GM12878 (cell line): ENCODE data around the gene MAGI1. TPM values are rescaled to one million over a fixed set of nuclear protein-coding genes. Genes with fewer than 3 reads are reported as not detected.

Experiments used
- BCL11A ChIP-seq: IDR thresholded peaks from 2 replicates; pipeline ENCODE4 v1.6.1; 2011; ENCODE audit warnings: low read depth, low read length
- BRCA1 ChIP-seq: IDR thresholded peaks from 2 replicates; pipeline ENCODE4 v1.6.1; 2011; ENCODE audit warnings: low read depth, low read length, improper control_type of control experiment
- IKZF1 ChIP-seq: fragments of 450-650 bp; conservative IDR thresholded peaks from 2 replicates; pipeline ENCODE4 v1.6.1; 2017; ENCODE audit warnings: antibody characterized with exemption, mild to moderate bottlenecking
- IRF4 ChIP-seq: IDR thresholded peaks from 2 replicates; pipeline ENCODE4 v1.6.1; 2011; ENCODE audit warnings: low read depth, low read length
- IRF5 ChIP-seq: fragments of 450-650 bp; IDR thresholded peaks from 2 replicates; pipeline ENCODE4 v1.6.1; 2017; ENCODE audit warnings: borderline replicate concordance
- KDM1A ChIP-seq: fragments of 200-600 bp; sonication (generic); IDR thresholded peaks from 2 replicates; pipeline ENCODE4 v1.6.1; 2016; ENCODE audit warnings: borderline replicate concordance
- MEF2B ChIP-seq: fragments of 450-650 bp; IDR thresholded peaks from 2 replicates; pipeline ENCODE4 v1.6.1; 2018; ENCODE audit warnings: mild to moderate bottlenecking, moderate library complexity; ENCODE audit not compliant: partially characterized antibody, poor library complexity, severe bottlenecking
- MXI1 ChIP-seq: fragments of 150-350 bp; IDR thresholded peaks from 2 replicates; pipeline ENCODE4 v1.6.1; 2011; ENCODE audit warnings: low read depth, mild to moderate bottlenecking, inconsistent platforms, low read length, improper control_type of control experiment
- NR2F1 ChIP-seq: fragments of 450-650 bp; conservative IDR thresholded peaks from 2 replicates; pipeline ENCODE4 v1.6.1; 2017; ENCODE audit warnings: mild to moderate bottlenecking
- NRF1 ChIP-seq: conservative IDR thresholded peaks from 2 replicates; pipeline ENCODE4 v1.6.1; 2011; ENCODE audit warnings: mild to moderate bottlenecking, low read depth, low read length, improper control_type of control experiment
- POLR2AphosphoS5 ChIP-seq: IDR thresholded peaks from 2 replicates; pipeline ENCODE4 v1.6.1; 2011; ENCODE audit warnings: mild to moderate bottlenecking, low read length, inconsistent platforms
- RAD21 ChIP-seq: IDR thresholded peaks from 2 replicates; pipeline ENCODE4 v1.6.1; 2011; ENCODE audit warnings: mild to moderate bottlenecking, low read depth, low read length, moderate library complexity; ENCODE audit not compliant: insufficient read depth
- RUNX3 ChIP-seq: IDR thresholded peaks from 2 replicates; pipeline ENCODE4 v1.6.1; 2012; ENCODE audit warnings: low read length, inconsistent platforms
- SIX5 ChIP-seq: IDR thresholded peaks from 2 replicates; pipeline ENCODE4 v1.6.1; 2011; ENCODE audit warnings: mild to moderate bottlenecking, low read depth, low read length, moderate library complexity; ENCODE audit not compliant: severe bottlenecking
- SKIL ChIP-seq: fragments of 450-650 bp; IDR thresholded peaks from 2 replicates; pipeline ENCODE4 v1.6.1; 2017; ENCODE audit warnings: mild to moderate bottlenecking, low read depth, inconsistent platforms; ENCODE audit not compliant: poor library complexity, severe bottlenecking
- SMAD1 ChIP-seq: fragments of 450-650 bp; IDR thresholded peaks from 2 replicates; pipeline ENCODE4 v1.6.1; 2018; ENCODE audit warnings: mild to moderate bottlenecking, low read depth; ENCODE audit not compliant: partially characterized antibody
- SPI1 ChIP-seq: IDR thresholded peaks from 2 replicates; pipeline ENCODE4 v1.6.1; 2011; ENCODE audit warnings: low read depth, mild to moderate bottlenecking, low read length, moderate library complexity, borderline replicate concordance; ENCODE audit not compliant: insufficient read depth
- SUZ12 ChIP-seq: fragments of 200-600 bp; sonication (generic); IDR thresholded peaks from one replicate; pipeline ENCODE4 v1.6.1; 2018; ENCODE audit warnings: antibody characterized with exemption, mild to moderate bottlenecking; ENCODE audit not compliant: unreplicated experiment
- TBL1XR1 ChIP-seq: IDR thresholded peaks from 2 replicates; pipeline ENCODE4 v1.6.1; 2012; ENCODE audit warnings: low read depth, low read length, improper control_type of control experiment
- ZBTB4 ChIP-seq: fragments of 450-650 bp; formaldehyde crosslinking; IDR thresholded peaks from 2 replicates; pipeline ENCODE4 v1.4.0; 2022; ENCODE audit warnings: mild to moderate bottlenecking, moderate library complexity
- ZNF207 ChIP-seq: fragments of 450-650 bp; IDR thresholded peaks from 2 replicates; pipeline ENCODE4 v1.6.1; 2014; ENCODE audit warnings: antibody characterized with exemption, mild to moderate bottlenecking, borderline replicate concordance
- ZNF274 ChIP-seq: IDR thresholded peaks from one replicate; pipeline ENCODE4 v1.8.0; 2011; ENCODE audit not compliant: insufficient read length, insufficient read depth
- polyA plus RNA-seq, 11 experiments: library from polyadenylated mRNA; depleted of rRNA in 4 of 11; unstranded in 6 of 11; stranded (reverse) in 5 of 11; fragments of >200 nt; fragmentation: Nextera tagmentation in 4 of 11; fragmentation: Illumina TruSeq in 1 of 11; extraction: Ambion mirVana in 4 of 11; extraction: Trizol in 1 of 11; gene quantifications; 1 replicate in 1 of 11; 2 replicates in 10 of 11; pipeline versions ENCODE4 v1.2.1 to v1.2.3, GENCODE V29; 2011 to 2016; ENCODE audit warnings: inconsistent platforms in 2 of 11, missing spikeins in 2 of 11, low read depth in 1 of 11
- total RNA-seq, 4 experiments: library from RNA; depleted of rRNA in 3 of 4; stranded (reverse); fragments of >200 nt in 3 of 4; fragmentation: Illumina TruSeq in 1 of 4; extraction: Trizol in 1 of 4; gene quantifications; 2 replicates each; pipeline versions ENCODE4 v1.2.1 to v1.2.3, GENCODE V29; 2013 to 2021

MAGI1 gene
- total and polyA plus RNA-seq, 10 of the 15 experiments (the other 5 are each of a cell fraction or from before 2014, with no cell fraction given): 0.02 to 3.3 (median 0.29) TPM; not detected in 1

GRCh38 chr3:65854606-65855304 lies 184.0 kb downstream of the MAGI1 start (continued):
- no peak for TF ChIP-seq SKIL
- TF ChIP-seq NR2F1: no peak
- TF ChIP-seq BCL11A: no peak
- no peak for TF ChIP-seq MXI1
- no peak for TF ChIP-seq KDM1A
- no peak for TF ChIP-seq MEF2B
- TF ChIP-seq RUNX3: 0 out of 2 replicates have a peak, but pooled peaks have one; percentile 16
- TF ChIP-seq TBL1XR1: no peak
- TF ChIP-seq SPI1: peak; percentile 3; the same call in 1 of the 2 replicates
- TF ChIP-seq ZBTB4 (CRISPR knock-in tag): no peak
- TF ChIP-seq SMAD1: no peak
- no peak for TF ChIP-seq ZNF207
- no peak for TF ChIP-seq RAD21
- no peak for TF ChIP-seq SIX5
- TF ChIP-seq IRF5: no peak
- TF ChIP-seq IKZF1: peak; percentile 28; the same call in 1 of the 2 replicates
- no peak for TF ChIP-seq POLR2AphosphoS5
- no peak for TF ChIP-seq ZNF274
- no peak for TF ChIP-seq IRF4
- TF ChIP-seq BRCA1: no peak
- no peak for TF ChIP-seq NRF1
- no peak for TF ChIP-seq SUZ12
